Measurements from ENCODE around the gene TIRAP.

The TIRAP gene

GRCh38 chr11:126284829-126285228 is 1.9 kb downstream of the TIRAP start:
- DNase-seq: peak in 1 of 2 donors; percentile 62
- Histone ChIP-seq H3K36me3 (peaks cover 9 to 23% (median 9%) of the 10 kb centered on the region in 3 donors), H3K4me3 (no peak overlapping the region), H3K27ac (no peak overlapping the region), H3K27me3 (no peaks in the 10 kb centered on the region), H3K9me3 (no peaks in the 10 kb centered on the region), H3K4me1 (peaks cover 0 to 26% (median 7%) of the 10 kb centered on the region in 4 donors)
- no peak for TF ChIP-seq CTCF (IDR thresholded peaks at IDR 0.05)
- intact Hi-C loops (cut with DNase I; ENCODE audit: low total_unique reads): no loop called here

GRCh38 chr11:126288237-126288636 is 5.3 kb downstream of the TIRAP start:
- peaks cover 0 to 16% (median 2%) of the 10 kb centered on the region in 4 donors for H3K4me1 ChIP-seq
- peaks cover 27 to 56% (median 40%) of the 10 kb centered on the region in 3 donors for H3K36me3 ChIP-seq
- no peaks in the 10 kb centered on the region for H3K9me3 ChIP-seq
- H3K27me3 ChIP-seq: no peaks in the 10 kb centered on the region
- intact Hi-C loops (cut with DNase I; ENCODE audit: low total_unique reads): no loop called here
- no peak for DNase-seq
- no peak for TF ChIP-seq CTCF (IDR thresholded peaks at IDR 0.05)
- no peak overlapping the region for H3K27ac ChIP-seq
- H3K4me3 ChIP-seq: no peak overlapping the region

GRCh38 chr11:126290887-126291286 is 8.0 kb downstream of the TIRAP start:
- H3K4me3 ChIP-seq: no peak overlapping the region
- DNase-seq: no peak
- intact Hi-C loops (cut with DNase I; ENCODE audit: low total_unique reads): no loop called here
- H3K36me3 ChIP-seq: peaks cover 34 to 83% (median 55%) of the 10 kb centered on the region in 3 donors
- no peaks in the 10 kb centered on the region for H3K9me3 ChIP-seq
- no peaks in the 10 kb centered on the region for H3K4me1 ChIP-seq
- TF ChIP-seq CTCF (IDR thresholded peaks at IDR 0.05): no peak
- H3K27me3 ChIP-seq: no peaks in the 10 kb centered on the region
- H3K27ac ChIP-seq: no peak overlapping the region

- H3K27me3 ChIP-seq: no peaks in the 10 kb centered on the region
- no peak overlapping the region for H3K4me3 ChIP-seq
- intact Hi-C loops (cut with DNase I; ENCODE audit: low total_unique reads): no loop called here
- H3K36me3 ChIP-seq: peaks cover 30 to 83% (median 62%) of the 10 kb centered on the region in 3 donors
- no peak for DNase-seq
- no peaks in the 10 kb centered on the region for H3K9me3 ChIP-seq
- H3K27ac ChIP-seq: no peak overlapping the region
- H3K4me1 ChIP-seq: no peaks in the 10 kb centered on the region
- TF ChIP-seq CTCF (IDR thresholded peaks at IDR 0.05): no peak
Observed at GRCh38 chr11:126293726-126294125, 10.8 kb downstream of the TIRAP start.

- H3K9me3 ChIP-seq: no peaks in the 10 kb centered on the region
- H3K4me1 ChIP-seq: no peaks in the 10 kb centered on the region
- no peak overlapping the region for H3K4me3 ChIP-seq
- TF ChIP-seq CTCF (IDR thresholded peaks at IDR 0.05): no peak
- intact Hi-C loops (cut with DNase I; ENCODE audit: low total_unique reads): no loop called here
- no peaks in the 10 kb centered on the region for H3K27me3 ChIP-seq
- no peak for DNase-seq
- H3K36me3 ChIP-seq: peaks cover 27 to 76% (median 32%) of the 10 kb centered on the region in 3 donors
- no peak overlapping the region for H3K27ac ChIP-seq
Observed at GRCh38 chr11:126297004-126297403, 14.1 kb downstream of the TIRAP start.

Measured in tibial artery (tissue), 4 donors.